KOPT-K1 (cell line): ENCODE measurements around the gene PPP1R16B.

Experiments
- H3K27ac ChIP-seq: fragments of 200-600 bp; sonication (generic); 2 replicates; pipeline ENCODE4 v1.5.1; 2016; ENCODE audit warnings: antibody characterized with exemption, mild to moderate bottlenecking, low read depth, low read length; ENCODE audit not compliant: poor library complexity, severe bottlenecking
- H3K36me3 ChIP-seq: fragments of 200-600 bp; sonication (generic); 2 replicates; pipeline ENCODE4 v1.5.1; 2017; ENCODE audit warnings: antibody characterized with exemption, mild to moderate bottlenecking, low read length, moderate library complexity; ENCODE audit not compliant: insufficient read depth
- H3K9me3 ChIP-seq: fragments of 200-600 bp; sonication (generic); 2 replicates; pipeline ENCODE4 v1.5.1; 2017; ENCODE audit warnings: antibody characterized with exemption, low read length, mild to moderate bottlenecking; ENCODE audit not compliant: insufficient read depth, poor library complexity, severe bottlenecking

Gene PPP1R16B

DNA sequence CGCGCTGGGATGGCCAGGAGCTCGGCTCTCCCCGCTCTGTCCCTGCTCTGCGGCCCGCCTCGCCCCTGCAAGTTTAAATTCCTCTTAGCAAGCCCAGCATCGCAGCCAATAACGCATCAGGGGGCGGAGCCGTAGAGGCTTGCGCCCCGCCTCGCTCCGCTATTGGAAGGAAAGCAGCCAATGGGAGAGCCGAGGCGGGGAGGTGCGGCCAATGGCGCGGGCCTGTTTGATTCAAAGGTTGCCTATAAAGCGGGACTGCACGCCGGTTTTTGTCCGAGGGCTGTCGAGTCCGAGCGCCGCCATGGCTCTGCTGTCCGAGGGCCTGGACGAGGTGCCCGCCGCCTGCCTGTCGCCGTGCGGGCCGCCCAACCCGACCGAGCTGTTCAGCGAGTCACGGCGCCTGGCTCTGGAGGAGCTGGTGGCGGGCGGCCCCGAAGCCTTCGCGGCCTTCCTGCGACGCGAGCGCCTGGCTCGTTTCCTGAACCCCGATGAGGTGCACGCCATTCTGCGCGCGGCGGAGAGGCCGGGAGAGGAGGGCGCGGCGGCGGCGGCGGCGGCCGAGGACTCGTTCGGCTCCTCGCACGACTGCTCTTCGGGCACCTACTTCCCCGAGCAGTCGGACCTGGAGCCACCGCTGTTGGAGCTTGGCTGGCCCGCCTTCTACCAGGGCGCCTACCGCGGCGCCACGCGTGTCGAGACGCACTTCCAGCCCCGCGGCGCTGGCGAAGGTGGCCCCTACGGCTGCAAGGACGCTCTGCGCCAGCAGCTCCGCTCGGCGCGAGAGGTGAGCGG, 120.8 kb downstream of the PPP1R16B start, which contains the start of gene FAM83D:
Gene FAM83D (plus strand): TSS at position 276 of the 792 bp plus-strand sequence. CDS start 26 bp downstream, at position 302.
- Histone ChIP-seq H3K36me3 (peaks cover 37% of the 10 kb centered on the region), H3K9me3 (no peaks in the 10 kb centered on the region), H3K27ac (peak within 1 kb of the TSS; percentile 91)

- Histone ChIP-seq H3K27ac (peak overlapping the region; percentile 91), H3K9me3 (no peaks in the 10 kb centered on the region), H3K36me3 (peaks cover 44% of the 10 kb centered on the region)
These were observed 121.6 kb downstream of the PPP1R16B start for GRCh38 chr20:38926934-38927616.

DNA sequence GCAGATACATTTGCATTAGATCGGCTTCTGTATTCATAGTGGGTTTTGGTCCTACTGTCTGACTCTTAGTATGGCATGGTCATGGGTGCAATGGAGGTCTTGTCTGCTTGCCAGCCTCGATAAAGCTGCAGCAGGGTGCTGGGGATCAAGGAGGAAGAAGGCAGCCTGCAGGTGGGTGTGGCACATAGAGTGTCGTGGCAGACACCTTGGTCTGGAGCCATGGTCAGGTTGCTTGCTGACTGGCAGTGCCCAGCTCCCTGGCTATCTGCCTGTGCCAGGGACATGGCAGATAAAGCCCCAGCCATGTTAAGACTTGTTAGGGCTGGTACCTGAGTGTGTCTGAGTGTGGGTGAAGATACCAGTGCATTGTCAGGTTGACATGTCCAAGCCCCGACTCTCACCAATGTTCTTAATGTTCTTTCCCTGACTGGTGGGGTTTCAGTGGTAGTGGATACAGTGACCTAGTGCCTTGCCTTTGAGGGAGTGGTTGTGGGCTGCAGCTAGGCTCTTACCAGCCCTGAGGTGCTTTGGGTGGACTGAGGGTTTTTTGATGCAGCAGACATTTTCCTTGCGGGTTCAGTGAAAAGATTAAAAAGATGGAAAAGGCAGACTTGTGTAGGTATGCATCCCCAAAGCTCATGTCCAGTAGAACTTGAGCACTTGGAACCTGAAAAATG, 122.5 kb downstream of the PPP1R16B start:
- Histone ChIP-seq H3K9me3 (no peaks in the 10 kb centered on the region), H3K27ac (peak overlapping the region; percentile 91), H3K36me3 (peaks cover 54% of the 10 kb centered on the region)

DNA sequence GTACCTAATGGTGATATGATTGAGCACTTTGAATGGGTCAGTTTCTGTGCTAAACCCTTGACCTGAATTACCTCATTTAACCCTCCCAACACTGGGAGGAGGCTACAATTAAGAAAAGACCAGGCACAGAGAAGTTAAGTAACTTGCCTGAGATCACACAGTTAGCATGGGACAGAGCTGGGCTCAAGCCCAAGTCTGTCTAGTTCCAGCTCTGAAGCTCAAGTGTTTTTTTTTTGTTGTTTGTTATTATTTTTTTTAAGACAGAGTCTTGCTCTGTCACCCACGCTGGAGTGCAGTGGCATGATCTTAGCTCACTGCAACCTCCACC, 124.7 kb downstream of the PPP1R16B start:
- Histone ChIP-seq H3K36me3 (peaks cover 74% of the 10 kb centered on the region), H3K27ac (no peak overlapping the region)

DNA sequence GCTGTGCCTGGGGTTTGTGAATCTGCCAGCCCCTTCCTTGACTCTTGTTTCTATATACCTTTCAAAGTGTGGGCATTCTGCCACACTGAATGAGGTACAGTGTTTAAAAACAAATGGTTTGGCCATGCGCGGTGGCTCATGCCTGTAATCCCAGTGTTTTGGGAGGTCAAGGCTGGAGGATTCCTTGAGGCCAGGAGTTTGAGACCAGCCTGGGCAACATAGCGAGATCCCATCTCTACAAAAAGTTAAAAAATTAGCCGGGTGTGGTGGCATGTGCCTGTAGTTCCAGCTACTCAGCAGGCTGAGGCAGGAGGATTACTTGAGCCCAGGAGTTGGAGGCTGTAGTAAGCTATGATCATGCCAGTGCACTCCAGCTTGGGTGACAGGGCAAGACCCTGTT, 126.5 kb downstream of the PPP1R16B start:
- H3K27ac ChIP-seq, result no peak overlapping the region
- H3K36me3 ChIP-seq, result peaks cover 92% of the 10 kb centered on the region
- no peaks in the 10 kb centered on the region for H3K9me3 ChIP-seq

More for the DNA sequence above, 124.7 kb downstream of the PPP1R16B start:
- H3K9me3 ChIP-seq, result no peaks in the 10 kb centered on the region

DNA sequence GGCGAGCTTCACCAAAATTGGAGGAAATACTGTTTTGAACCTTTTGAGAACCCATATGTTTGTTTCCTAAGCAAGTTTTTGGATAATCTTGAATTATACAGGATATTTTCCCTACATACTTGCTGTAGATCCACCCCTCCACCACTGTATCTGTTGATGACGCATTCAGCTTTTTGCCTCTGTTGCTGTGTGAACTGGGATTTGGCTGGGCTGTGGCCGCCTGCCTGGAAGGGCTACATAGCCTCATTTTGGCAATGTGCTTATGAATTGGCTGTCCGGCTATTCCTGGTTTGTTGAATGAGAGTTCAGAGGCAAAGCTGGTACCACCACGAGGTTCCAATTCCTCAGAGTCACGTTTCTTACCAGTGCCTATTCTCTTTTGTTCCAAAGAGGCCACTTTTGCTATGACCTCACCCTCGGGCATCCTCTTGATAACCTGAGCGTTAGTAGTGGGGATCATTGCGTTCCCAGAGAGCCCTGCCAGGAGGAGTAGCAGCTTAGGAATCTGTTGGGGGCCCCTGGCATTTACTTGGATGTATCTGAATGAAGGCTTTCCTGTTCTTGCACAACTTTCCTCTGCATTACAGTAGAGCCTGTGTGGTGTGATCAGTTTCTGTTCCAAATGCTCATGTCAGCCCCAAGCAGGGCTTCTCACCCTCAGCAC, 127.1 kb downstream of the PPP1R16B start:
- H3K9me3 ChIP-seq, result no peaks in the 10 kb centered on the region
- no peak overlapping the region for H3K27ac ChIP-seq
- peaks cover 98% of the 10 kb centered on the region for H3K36me3 ChIP-seq

GRCh38 chr20:38934530-38934929, 129.0 kb downstream of the PPP1R16B start:
- Histone ChIP-seq H3K9me3 (no peaks in the 10 kb centered on the region), H3K27ac (no peak overlapping the region), H3K36me3 (peaks cover 99% of the 10 kb centered on the region)

- H3K27ac ChIP-seq, result no peak overlapping the region
These were observed 129.8 kb downstream of the PPP1R16B start for GRCh38 chr20:38935285-38935684.

DNA sequence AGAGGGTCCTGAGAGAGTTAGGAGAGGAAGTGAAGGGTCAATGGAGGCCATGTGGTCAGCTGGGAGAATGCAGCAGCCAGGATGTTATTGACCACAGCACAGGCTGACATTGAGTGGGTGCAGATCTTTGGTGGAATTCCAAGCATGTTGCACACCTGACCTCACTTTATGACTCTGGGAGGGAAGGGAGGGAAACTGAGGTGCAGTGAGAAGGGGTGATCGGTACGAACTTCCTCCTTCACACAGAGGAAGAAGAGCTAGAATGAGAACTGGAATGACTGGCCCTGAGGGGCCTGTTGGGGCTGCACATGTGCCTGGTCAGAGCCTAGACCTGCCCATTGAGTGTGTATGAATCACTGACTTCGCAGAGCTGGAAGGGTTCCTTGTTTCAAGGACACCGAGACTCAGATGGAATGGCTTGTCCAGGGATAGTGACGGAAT, 130.5 kb downstream of the PPP1R16B start:
- Histone ChIP-seq H3K36me3 (peaks cover 99% of the 10 kb centered on the region), H3K27ac (no peak overlapping the region)

More at GRCh38 chr20:38935285-38935684, 129.8 kb downstream of the PPP1R16B start:
- Histone ChIP-seq H3K36me3 (peaks cover 99% of the 10 kb centered on the region), H3K9me3 (no peaks in the 10 kb centered on the region)

DNA sequence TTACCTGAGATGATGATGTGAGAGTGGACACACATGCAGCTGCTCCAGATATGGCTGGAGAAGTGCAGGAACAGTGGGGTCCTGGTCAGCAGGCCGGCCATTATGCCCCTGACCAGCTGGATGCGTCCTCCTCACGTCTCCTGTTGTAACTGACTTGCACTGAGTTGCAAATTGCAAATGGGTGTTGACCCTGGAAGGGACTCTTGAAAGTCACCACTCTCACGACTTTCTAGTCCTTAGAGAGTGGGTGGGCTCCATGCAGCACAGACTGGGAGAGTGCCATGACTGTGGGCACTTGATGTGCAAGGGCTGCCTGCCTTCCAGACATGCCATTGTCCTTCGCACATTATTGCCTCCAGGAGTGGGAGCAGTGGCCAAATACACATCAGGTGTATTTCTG, 131.5 kb downstream of the PPP1R16B start:
- H3K36me3 ChIP-seq, result peaks cover 99% of the 10 kb centered on the region
- no peak overlapping the region for H3K27ac ChIP-seq
- no peaks in the 10 kb centered on the region for H3K9me3 ChIP-seq

More for the DNA sequence above, 130.5 kb downstream of the PPP1R16B start:
- no peaks in the 10 kb centered on the region for H3K9me3 ChIP-seq

- H3K9me3 ChIP-seq, result no peaks in the 10 kb centered on the region
- peaks cover 99% of the 10 kb centered on the region for H3K36me3 ChIP-seq
These were observed 132.5 kb downstream of the PPP1R16B start for GRCh38 chr20:38937978-38938473.

GRCh38 chr20:38939686-38940085, 134.2 kb downstream of the PPP1R16B start:
- Histone ChIP-seq H3K27ac (no peak overlapping the region), H3K36me3 (peaks cover 99% of the 10 kb centered on the region)

More at GRCh38 chr20:38937978-38938473, 132.5 kb downstream of the PPP1R16B start:
- H3K27ac ChIP-seq, result no peak overlapping the region

DNA sequence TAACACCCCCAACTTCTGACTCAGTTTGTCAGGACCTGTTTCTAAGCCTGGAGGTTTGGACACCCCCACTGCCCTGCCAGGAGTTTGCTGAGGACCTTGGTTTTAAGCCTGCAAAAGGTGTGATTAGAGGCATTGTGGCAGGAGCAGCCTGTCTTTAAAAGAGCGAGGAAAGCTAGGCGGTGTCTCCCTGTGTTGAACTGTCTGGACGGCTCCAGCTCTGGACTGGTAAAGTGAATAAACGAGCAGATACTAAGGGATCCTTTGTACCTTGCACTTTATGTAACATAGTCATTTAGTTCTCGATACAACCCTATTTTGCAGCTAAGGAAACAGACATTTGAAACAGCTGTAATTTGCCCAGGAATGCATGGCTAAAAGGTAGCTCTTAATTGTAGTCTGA, 135.1 kb downstream of the PPP1R16B start:
- Histone ChIP-seq H3K9me3 (no peaks in the 10 kb centered on the region), H3K27ac (no peak overlapping the region), H3K36me3 (peaks cover 96% of the 10 kb centered on the region)

More at GRCh38 chr20:38939686-38940085, 134.2 kb downstream of the PPP1R16B start:
- H3K9me3 ChIP-seq, result no peaks in the 10 kb centered on the region

- H3K9me3 ChIP-seq, result no peaks in the 10 kb centered on the region
- H3K36me3 ChIP-seq, result peaks cover 96% of the 10 kb centered on the region
- no peak overlapping the region for H3K27ac ChIP-seq
These were observed 136.4 kb downstream of the PPP1R16B start for GRCh38 chr20:38941726-38942389.
